Activated CD4-positive, alpha-beta T cell treated with anti-CD3 and anti-CD28 coated beads for 48 hours (primary cell): ENCODE data around the gene ALK.

Experiments used
- DNase-seq: peaks from one replicate; pipeline ENCODE4 v3.0.0-alpha.2; 2020

ALK gene

GRCh38 chr2:29706171-29706720 lies 215.1 kb downstream of the ALK start:
- no peak for DNase-seq

- no peak for DNase-seq
These were observed 215.8 kb downstream of the ALK start for GRCh38 chr2:29705616-29706015.

DNA sequence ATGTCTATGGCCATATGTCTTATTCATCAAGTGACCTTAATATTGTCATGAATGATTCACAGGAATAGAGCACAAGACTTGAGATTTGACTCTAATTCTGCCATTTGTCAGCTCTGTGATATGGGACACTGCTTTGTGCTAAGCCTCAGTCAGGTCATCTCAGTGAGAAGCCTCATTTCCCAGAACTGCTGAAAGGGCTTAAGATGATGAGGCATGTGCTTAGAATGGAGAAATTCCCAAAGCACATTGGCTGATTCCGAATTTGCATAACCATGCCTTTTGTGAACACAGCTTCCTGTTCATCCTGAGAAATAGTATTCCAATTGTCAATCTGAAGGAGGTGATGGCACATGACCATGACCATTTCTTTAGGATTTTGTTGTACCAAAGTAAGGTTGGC lies 218.1 kb downstream of the ALK start:
- no peak for DNase-seq

GRCh38 chr2:29702276-29702675 lies 219.1 kb downstream of the ALK start:
- DNase-seq, result no peak

- no peak for DNase-seq
These were observed 220.8 kb downstream of the ALK start for GRCh38 chr2:29700560-29700959.

- no peak for DNase-seq
These were observed 222.3 kb downstream of the ALK start for GRCh38 chr2:29699045-29699444.

GRCh38 chr2:29698216-29698615 lies 223.2 kb downstream of the ALK start:
- no peak for DNase-seq

GRCh38 chr2:29697715-29698114 lies 223.7 kb downstream of the ALK start:
- DNase-seq, result no peak

DNA sequence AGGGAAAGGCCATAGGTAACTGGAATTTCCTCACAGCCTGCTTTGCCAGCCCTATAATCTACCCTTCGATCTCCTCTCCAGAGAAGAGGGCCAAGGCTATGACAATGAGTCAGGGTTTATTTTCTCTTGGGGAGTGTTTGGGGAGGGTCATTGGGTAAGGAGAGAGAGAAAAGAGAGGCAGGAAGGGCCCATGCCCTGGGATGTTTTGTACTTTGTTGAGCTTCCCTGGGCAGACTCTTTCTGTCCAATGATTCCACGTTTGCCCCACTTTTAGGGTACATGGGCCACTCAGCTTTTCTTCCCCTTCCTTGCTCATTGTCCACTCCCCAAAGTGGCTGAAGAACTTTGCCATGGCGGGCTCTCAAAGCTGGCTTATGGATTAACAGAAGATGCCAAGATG lies 224.2 kb downstream of the ALK start:
- DNase-seq, result no peak

- DNase-seq, result no peak
These were observed 226.6 kb downstream of the ALK start for GRCh38 chr2:29694741-29695140.

GRCh38 chr2:29691391-29691950 lies 229.9 kb downstream of the ALK start:
- DNase-seq, result no peak

GRCh38 chr2:29689666-29690065 lies 231.7 kb downstream of the ALK start:
- no peak for DNase-seq

- no peak for DNase-seq
These were observed 233.0 kb downstream of the ALK start for GRCh38 chr2:29688429-29688828.

GRCh38 chr2:29687121-29687520 lies 234.3 kb downstream of the ALK start:
- DNase-seq, result no peak

GRCh38 chr2:29676886-29677453 lies 244.4 kb downstream of the ALK start:
- DNase-seq, result no peak

GRCh38 chr2:29664578-29664977 lies 256.8 kb downstream of the ALK start:
- DNase-seq, result no peak

GRCh38 chr2:29663268-29663667 lies 258.1 kb downstream of the ALK start:
- no peak for DNase-seq

DNA sequence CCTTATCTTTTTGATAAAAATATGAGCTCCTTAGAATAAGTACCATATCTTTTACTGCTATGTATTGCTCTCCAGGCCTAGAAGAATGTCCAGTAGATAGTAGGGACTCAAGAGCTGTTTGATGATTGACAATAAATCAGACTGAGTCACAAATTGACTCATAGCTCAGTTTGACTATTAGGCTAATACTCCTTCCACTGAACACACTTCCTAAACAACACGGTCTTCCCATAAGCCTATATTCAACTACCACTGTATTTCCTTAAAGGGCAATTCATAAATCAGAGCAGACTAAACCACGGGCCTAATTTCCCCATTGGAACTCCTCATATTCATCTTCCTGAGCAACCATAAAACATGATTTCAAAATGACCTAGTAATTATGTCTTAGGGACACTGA lies 258.5 kb downstream of the ALK start:
- DNase-seq, result no peak

- DNase-seq, result no peak
These were observed 261.2 kb downstream of the ALK start for GRCh38 chr2:29660201-29660600.

DNA sequence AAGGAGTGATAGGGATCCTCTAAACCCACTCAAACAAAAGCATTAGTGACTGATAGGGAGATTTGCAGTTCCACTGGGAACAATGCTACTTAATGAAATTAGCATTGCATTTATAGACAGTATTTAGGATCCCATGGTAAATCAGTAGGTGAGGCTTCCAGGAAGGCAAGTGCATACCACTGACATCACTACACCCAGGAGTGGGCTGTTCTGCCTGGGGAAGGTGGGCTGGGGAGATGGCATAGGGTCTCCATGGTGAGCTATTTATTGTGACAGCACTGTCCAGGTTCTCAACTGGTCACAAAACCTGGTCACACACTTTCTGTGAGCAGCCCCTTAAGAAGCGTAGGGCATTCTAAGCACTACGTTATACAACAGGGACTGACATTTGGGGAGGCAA lies 262.2 kb downstream of the ALK start:
- no peak for DNase-seq

DNA sequence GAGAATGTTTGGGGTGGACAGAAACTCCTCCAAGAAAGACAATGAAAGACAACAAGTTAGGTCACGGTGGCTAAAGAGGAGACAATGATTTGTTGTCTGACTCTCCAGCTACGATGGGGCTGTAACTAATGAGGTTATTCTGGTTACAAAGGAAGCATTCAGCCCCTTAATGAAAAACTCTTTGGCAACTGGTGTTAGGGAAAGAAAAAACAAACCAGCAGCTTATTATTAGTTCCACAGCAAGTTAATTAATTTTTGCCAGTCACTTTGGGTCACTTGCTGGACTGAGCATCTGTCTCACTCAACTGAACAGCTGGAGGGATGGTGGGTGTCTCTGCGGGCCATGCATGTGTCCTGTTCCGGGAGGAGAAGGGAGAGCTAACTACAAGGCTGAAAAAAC lies 263.7 kb downstream of the ALK start:
- DNase-seq, result no peak

DNA sequence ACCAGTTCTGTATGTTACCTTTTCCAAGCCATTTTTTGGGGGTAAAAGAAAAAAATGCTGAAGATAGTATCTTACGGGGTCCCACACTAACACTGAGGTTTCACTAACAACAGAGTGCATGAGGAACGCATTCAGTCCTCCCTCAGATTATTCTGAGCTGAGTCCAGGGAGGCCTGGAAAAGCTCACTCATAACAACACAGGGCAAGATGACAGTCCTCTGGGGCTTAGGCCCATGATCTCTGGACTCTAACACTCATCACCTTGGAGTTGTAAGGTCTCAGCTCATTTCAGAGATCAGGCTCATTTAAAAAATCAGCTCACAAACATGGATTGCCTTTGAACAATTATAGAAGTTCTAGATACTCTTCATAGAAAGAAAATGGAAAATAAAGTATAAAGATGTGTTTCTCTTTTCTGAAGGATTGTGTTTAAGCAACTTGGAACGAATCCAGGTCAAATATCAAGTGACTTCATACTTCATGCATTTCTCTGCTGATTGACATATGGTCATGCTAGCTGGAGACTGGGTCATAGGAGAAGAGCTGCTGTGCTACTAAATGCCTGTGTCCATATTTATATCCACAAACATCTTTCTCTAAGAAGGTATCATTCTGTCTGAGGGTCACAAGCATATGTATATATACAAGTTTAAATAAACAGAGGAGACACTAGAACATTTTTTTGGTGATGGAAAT lies 265.8 kb downstream of the ALK start:
- no peak for DNase-seq

GRCh38 chr2:29650631-29651097 lies 270.7 kb downstream of the ALK start:
- no peak for DNase-seq

DNA sequence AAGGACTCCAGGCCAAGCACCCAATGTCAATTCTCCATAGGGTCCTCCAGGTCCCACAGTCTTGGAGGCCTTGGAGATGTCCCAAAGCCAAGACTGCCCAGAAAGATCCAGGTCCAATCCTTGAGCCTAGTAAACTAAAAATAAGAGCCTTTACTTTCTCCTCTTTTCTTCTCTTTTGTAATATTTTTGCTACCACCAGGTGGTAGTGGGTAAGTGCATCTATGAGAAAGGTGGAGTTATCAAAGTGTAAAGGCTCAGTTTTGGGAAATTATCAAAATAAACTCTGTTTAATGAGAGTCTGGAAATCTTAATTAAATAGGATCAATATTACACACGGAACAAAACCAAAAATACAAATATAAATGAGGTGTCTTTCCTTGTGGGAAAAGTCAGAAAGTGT lies 276.4 kb downstream of the ALK start:
- DNase-seq, result no peak
